ENCODE measurements around the gene RSAD2. TPM values are rescaled to one million over a fixed set of nuclear protein-coding genes. Genes with fewer than 3 reads are reported as not detected.
"Not testable (repeated sequence)": the region's sequence is repeated elsewhere in the genome, so short reads cannot be mapped to it uniquely, and the experiment has no call there.

Gene RSAD2
- total RNA-seq, 1 donor from 2014 or later, result 4.4 TPM

DNA sequence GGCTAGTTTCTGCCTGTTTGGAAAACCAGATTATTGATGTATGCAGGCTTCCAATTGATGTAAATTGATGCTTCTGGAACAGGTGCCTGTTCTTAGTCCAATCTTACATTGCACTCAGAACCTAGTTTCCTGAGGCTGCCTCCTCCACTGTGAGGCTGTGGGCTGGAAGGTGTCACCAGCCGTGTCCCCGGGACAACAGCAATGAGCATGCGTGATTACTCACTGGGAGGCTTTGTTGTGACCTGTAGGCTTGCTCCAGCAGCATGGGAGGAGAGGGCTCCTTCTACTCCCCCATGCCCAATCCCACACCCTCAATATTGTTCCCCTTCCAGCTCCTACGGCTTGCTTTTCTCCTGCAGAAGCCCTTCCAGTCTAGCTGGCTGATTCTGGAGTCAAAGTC is 11.1 kb downstream of the RSAD2 start:
- no peaks in the 10 kb centered on the region for H3K36me3 Mint-ChIP-seq
- peaks cover 18% of the 10 kb centered on the region for H3K4me1 Mint-ChIP-seq
- no peaks in the 10 kb centered on the region for H3K9me3 Mint-ChIP-seq
- TF ChIP-seq, protein P1, sequence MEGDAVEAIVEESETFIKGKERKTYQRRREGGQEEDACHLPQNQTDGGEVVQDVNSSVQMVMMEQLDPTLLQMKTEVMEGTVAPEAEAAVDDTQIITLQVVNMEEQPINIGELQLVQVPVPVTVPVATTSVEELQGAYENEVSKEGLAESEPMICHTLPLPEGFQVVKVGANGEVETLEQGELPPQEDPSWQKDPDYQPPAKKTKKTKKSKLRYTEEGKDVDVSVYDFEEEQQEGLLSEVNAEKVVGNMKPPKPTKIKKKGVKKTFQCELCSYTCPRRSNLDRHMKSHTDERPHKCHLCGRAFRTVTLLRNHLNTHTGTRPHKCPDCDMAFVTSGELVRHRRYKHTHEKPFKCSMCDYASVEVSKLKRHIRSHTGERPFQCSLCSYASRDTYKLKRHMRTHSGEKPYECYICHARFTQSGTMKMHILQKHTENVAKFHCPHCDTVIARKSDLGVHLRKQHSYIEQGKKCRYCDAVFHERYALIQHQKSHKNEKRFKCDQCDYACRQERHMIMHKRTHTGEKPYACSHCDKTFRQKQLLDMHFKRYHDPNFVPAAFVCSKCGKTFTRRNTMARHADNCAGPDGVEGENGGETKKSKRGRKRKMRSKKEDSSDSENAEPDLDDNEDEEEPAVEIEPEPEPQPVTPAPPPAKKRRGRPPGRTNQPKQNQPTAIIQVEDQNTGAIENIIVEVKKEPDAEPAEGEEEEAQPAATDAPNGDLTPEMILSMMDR (IDR thresholded peaks at IDR 0.05; ENCODE audit: unreplicated experiment), result no peak
- no peak overlapping the region for H3K27ac Mint-ChIP-seq
- no peak for DNase-seq (ENCODE audit: low spot score in 2 of 2, unreplicated experiment in 2 of 2)
- peaks cover 43% of the 10 kb centered on the region for H3K27me3 Mint-ChIP-seq (ENCODE audit: low read depth)
- H3K4me3 Mint-ChIP-seq, result no peak overlapping the region

DNA sequence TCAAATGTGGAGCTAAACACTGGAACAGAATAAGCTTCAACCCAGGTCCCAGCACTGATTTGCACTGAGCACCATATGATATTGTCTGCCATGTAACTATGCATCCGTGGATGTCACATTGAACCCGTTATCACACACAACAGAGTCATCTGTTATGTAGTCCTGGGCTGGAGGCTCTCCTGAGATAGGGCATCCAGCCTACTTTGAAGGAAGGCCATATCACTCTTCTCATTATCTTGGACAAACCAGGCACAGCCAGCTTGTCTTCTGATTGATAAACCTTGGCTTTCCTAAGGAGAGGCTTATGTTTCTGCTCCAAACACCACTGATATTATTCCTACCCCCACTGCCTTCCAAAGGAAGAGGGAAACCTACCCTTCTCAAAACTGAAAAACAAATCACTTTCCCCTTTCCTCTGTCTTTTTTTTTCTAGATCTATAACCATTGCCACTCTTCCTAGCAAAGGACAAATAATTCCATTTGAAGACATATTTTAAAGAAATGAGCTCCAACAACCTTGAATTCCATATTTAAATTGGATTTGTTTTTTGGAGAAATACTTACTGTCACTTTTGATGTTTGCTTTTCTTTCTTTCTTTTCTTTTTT is 16.4 kb downstream of the RSAD2 start:
- Mint-ChIP-seq H3K27me3 (ENCODE audit: low read depth) (peaks cover 23% of the 10 kb centered on the region), H3K27ac (no peak overlapping the region), H3K4me1 (no peaks in the 10 kb centered on the region), H3K4me3 (no peak overlapping the region), H3K9me3 (no peaks in the 10 kb centered on the region), H3K36me3 (no peaks in the 10 kb centered on the region)
- TF ChIP-seq, protein P1 (IDR thresholded peaks at IDR 0.05; ENCODE audit: unreplicated experiment), result no peak
- DNase-seq (ENCODE audit: low spot score in 2 of 2, unreplicated experiment in 2 of 2), result no peak

DNA sequence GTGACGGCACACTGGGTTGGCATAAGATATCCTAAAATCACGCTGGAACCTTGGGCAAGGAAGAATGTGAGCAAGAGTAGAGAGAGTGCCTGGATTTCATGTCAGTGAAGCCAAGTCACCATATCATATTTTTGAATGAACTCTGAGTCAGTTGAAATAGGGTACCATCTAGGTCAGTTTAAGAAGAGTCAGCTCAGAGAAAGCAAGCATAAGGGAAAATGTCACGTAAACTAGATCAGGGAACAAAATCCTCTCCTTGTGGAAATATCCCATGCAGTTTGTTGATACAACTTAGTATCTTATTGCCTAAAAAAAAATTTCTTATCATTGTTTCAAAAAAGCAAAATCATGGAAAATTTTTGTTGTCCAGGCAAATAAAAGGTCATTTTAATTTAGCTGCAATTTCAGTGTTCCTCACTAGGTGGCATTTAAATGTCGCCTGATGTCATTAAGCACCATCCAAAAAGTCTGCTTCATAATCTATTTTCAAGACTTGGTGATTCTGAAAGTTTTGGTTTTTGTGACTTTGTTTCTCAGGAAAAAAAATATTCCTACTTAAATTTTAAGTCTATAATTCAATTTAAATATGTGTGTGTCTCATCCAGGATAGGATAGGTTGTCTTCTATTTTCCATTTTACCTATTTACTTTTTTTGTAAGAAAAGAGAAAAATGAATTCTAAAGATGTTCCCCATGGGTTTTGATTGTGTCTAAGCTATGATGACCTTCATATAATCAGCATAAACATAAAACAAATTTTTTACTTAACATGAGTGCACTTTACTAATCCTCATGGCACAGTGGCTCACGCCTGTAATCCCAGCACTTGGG is 19.6 kb downstream of the RSAD2 start:
- no peak overlapping the region for H3K4me3 Mint-ChIP-seq
- DNase-seq (ENCODE audit: low spot score in 2 of 2, unreplicated experiment in 2 of 2), result no peak
- peaks cover 13% of the 10 kb centered on the region for H3K27me3 Mint-ChIP-seq (ENCODE audit: low read depth)
- H3K9me3 Mint-ChIP-seq, result peaks cover 12% of the 10 kb centered on the region
- no peaks in the 10 kb centered on the region for H3K36me3 Mint-ChIP-seq
- no peaks in the 10 kb centered on the region for H3K4me1 Mint-ChIP-seq
- TF ChIP-seq, protein P1 (IDR thresholded peaks at IDR 0.05; ENCODE audit: unreplicated experiment), result peak; percentile 69
- no peak overlapping the region for H3K27ac Mint-ChIP-seq

DNA sequence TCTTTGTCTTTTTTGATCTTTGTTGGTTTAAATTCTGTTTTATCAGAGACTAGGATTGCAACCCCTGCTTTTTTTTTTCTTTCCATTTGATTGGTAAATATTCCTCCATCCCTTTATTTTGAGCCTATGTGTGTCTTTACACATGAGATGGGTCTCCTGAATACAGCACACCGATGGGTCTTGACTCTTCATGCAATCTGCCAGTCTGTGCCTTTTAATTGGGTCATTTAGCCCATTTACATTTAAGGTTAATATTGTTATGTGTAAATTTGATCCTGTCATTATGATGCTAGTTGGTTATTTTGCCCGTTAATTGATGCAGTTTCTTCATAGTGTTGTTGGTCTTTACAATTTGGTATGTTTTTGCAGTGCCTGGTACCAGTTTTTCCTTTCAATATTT is 25.0 kb downstream of the RSAD2 start:
- not testable (repeated sequence) for H3K27ac Mint-ChIP-seq; H3K4me3 Mint-ChIP-seq; H3K36me3 Mint-ChIP-seq; DNase-seq (ENCODE audit: low spot score in 2 of 2, unreplicated experiment in 2 of 2); H3K4me1 Mint-ChIP-seq
- peaks cover 27% of the 10 kb centered on the region for H3K9me3 Mint-ChIP-seq
- H3K27me3 Mint-ChIP-seq (ENCODE audit: low read depth), result peaks cover 15% of the 10 kb centered on the region

DNA sequence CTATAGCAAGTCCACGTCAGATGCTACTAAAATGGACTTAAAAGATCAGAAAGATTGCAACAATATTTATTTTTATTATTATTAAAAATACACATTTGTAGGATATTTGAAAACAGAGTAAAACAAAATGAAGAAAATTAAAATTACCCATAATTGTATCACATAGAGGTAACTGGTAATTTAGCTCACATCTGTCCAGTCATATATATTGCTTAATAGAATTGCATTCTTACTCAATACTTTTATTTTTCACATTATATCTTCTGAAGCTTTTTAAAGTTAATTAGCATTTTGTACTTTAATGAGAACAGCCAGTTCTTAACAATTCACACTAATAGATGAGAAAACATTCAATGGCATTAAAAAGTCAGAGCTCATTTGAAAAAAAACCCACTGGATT is 28.1 kb downstream of the RSAD2 start:
- no peak for DNase-seq (ENCODE audit: low spot score in 2 of 2, unreplicated experiment in 2 of 2)
- H3K36me3 Mint-ChIP-seq, result peaks cover 1% of the 10 kb centered on the region
- H3K27me3 Mint-ChIP-seq (ENCODE audit: low read depth), result peaks cover 13% of the 10 kb centered on the region
- no peak overlapping the region for H3K27ac Mint-ChIP-seq
- peaks cover 24% of the 10 kb centered on the region for H3K9me3 Mint-ChIP-seq
- TF ChIP-seq, protein P1 (IDR thresholded peaks at IDR 0.05; ENCODE audit: unreplicated experiment), result no peak
- H3K4me3 Mint-ChIP-seq, result no peak overlapping the region
- H3K4me1 Mint-ChIP-seq, result no peaks in the 10 kb centered on the region

DNA sequence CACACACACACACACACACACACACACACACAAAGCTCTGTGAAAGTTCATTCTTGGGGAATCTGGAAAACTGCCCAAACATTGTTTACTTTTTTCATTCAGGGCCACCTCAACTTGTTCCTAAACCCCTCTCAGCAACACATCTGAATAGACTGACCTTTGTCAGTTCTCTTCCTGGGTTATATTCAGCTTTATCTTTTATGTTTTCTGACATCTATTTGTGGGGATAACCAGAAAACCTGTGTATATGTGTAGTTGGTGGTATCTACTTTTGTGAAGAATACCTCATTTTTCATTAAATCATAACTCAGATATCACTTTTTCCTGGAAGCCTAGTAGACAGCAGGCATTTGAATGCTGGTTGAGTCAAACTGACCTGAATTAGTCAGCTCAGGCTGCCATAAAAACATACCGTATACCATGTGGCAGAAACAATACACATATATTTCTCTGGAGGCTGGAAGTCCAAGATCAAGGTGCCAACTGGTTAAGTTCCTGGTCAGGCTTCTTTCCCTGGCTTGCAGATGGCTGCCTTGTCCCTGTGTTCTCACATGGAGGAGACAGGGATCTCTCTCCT is 28.7 kb downstream of the RSAD2 start:
- Mint-ChIP-seq H3K27me3 (ENCODE audit: low read depth) (peaks cover 13% of the 10 kb centered on the region), H3K9me3 (peaks cover 24% of the 10 kb centered on the region), H3K4me3 (no peak overlapping the region), H3K4me1 (no peaks in the 10 kb centered on the region), H3K36me3 (peaks cover 1% of the 10 kb centered on the region), H3K27ac (no peak overlapping the region)
- TF ChIP-seq, protein P1 (IDR thresholded peaks at IDR 0.05; ENCODE audit: unreplicated experiment), result no peak
- no peak for DNase-seq (ENCODE audit: low spot score in 2 of 2, unreplicated experiment in 2 of 2)
